ENCODE data around the gene LRRC25. TPM values are rescaled to one million over a fixed set of nuclear protein-coding genes. Genes with fewer than 3 reads are reported as not detected.

The LRRC25 gene
- total and polyA plus RNA-seq, 4 experiments from 2014 or later: 0.07 to 0.91 (median 0.73) TPM; not detected in 1

- peak; percentile 76 to 83 (median 81) for DNase-seq
- H3K9me3 ChIP-seq (ENCODE audit: control insufficient read depth in 1 of 2, low read length in 2 of 2): no peaks in the 10 kb centered on the region
- Mint-ChIP-seq H3K4me3 (peak within 1 kb of the TSS; percentile 92 to 96 (median 94)), H3K27ac (peak within 1 kb of the TSS; percentile 96 to 98 (median 97)), H3K4me1 (peaks cover 62 to 90% (median 76%) of the 10 kb centered on the region in 4 donors), H3K9me3 (peaks cover 0 to 5% (median 0%) of the 10 kb centered on the region in 8 donors), H3K27me3 (peaks cover 2 to 5% of the 10 kb centered on the region in 2 donors), H3K36me3 (peaks cover 0 to 12% of the 10 kb centered on the region in 2 donors)
- peaks cover 87% of the 10 kb centered on the region for H3K4me1 ChIP-seq (ENCODE audit: insufficient read depth, low read length)
- H3K27me3 ChIP-seq (ENCODE audit: insufficient read depth, low read length): no peaks in the 10 kb centered on the region
- peak within 1 kb of the TSS; percentile 70 for H3K27ac ChIP-seq (ENCODE audit: low read depth, low read length)
- intact Hi-C loops (cut with micrococcal nuclease): loop anchor here (1.0 to 10.0 kb wide), 5 partner anchors 10 to 414 kb away; partner anchors contain the start of genes ARRDC2 and MAST3
- peak within 1 kb of the TSS; percentile 29 to 64 for H3K4me3 ChIP-seq (ENCODE audit: low read length in 2 of 2)
- CTCF ChIA-PET (ENCODE audit: partially characterized antibody): interaction anchor here (0.8 to 5.0 kb wide), 8 partner anchors 10 to 211 kb away, joined by 3 to 29 read pairs (median 4); partner anchors contain the start of gene JUND
- H3K36me3 ChIP-seq (ENCODE audit: insufficient read depth, low read length): no peaks in the 10 kb centered on the region
- POLR2A ChIA-PET (ENCODE audit: partially characterized antibody): interaction anchor here (0.8 to 13.3 kb wide), 16 partner anchors 15 to 560 kb away, joined by 3 to 238 read pairs (median 4); partner anchors contain the start of genes ARRDC2, COPE, DDX49 and ISYNA1
Observed at GRCh38 chr19:18419195-18419698, 21.8 kb upstream of the LRRC25 start, which contains the start of gene SSBP4. TSS of gene SSBP4 (plus strand) at chr19:18419398. CDS start at chr19:18419649, 251 bp downstream.

- Mint-ChIP-seq H3K4me3 (peak overlapping the region; percentile 79 to 90 (median 86)), H3K27me3 (peaks cover 2 to 5% of the 10 kb centered on the region in 2 donors), H3K9me3 (peaks cover 0 to 5% (median 0%) of the 10 kb centered on the region in 8 donors), H3K36me3 (peaks cover 0 to 12% of the 10 kb centered on the region in 2 donors), H3K4me1 (peaks cover 60 to 88% (median 73%) of the 10 kb centered on the region in 4 donors), H3K27ac (peak overlapping the region; percentile 90 to 97 (median 96))
- POLR2A ChIA-PET (ENCODE audit: partially characterized antibody): interaction anchor here (0.7 to 13.3 kb wide), 21 partner anchors 8 to 559 kb away, joined by 3 to 238 read pairs (median 4); partner anchors contain the start of genes ARRDC2, COPE, DDX49 and ISYNA1
- Histone ChIP-seq H3K4me3 (ENCODE audit: low read length in 2 of 2) (peak overlapping the region; percentile 23 to 42), H3K9me3 (ENCODE audit: control insufficient read depth in 1 of 2, low read length in 2 of 2) (no peaks in the 10 kb centered on the region), H3K4me1 (ENCODE audit: insufficient read depth, low read length) (peaks cover 84% of the 10 kb centered on the region), H3K36me3 (ENCODE audit: insufficient read depth, low read length) (no peaks in the 10 kb centered on the region), H3K27ac (ENCODE audit: low read depth, low read length) (peak overlapping the region; percentile 56), H3K27me3 (ENCODE audit: insufficient read depth, low read length) (no peaks in the 10 kb centered on the region)
- intact Hi-C loops (cut with micrococcal nuclease): loop anchor here (1.0 to 10.0 kb wide), 5 partner anchors 11 to 414 kb away; partner anchors contain the start of genes ARRDC2 and MAST3
- CTCF ChIA-PET (ENCODE audit: partially characterized antibody): interaction anchor here (0.8 to 5.0 kb wide), 9 partner anchors 9 to 210 kb away, joined by 3 to 29 read pairs (median 4); partner anchors contain the start of gene JUND
- peak in 3 of 5 donors; percentile 40 to 71 (median 45) for DNase-seq
Observed at GRCh38 chr19:18418483-18419194, 21.2 kb upstream of the LRRC25 start.

- H3K4me3 ChIP-seq (ENCODE audit: low read length in 2 of 2): peak overlapping the region; percentile 23 to 42
- ChIA-PET CTCF (ENCODE audit: partially characterized antibody) (interaction anchor here (1.1 to 5.0 kb wide), 6 partner anchors 8 to 210 kb away, joined by 3 to 29 read pairs (median 4); partner anchors contain the start of gene JUND), POLR2A (ENCODE audit: partially characterized antibody) (interaction anchor here (0.7 to 13.3 kb wide), 13 partner anchors 9 to 327 kb away, joined by 3 to 238 read pairs (median 4); partner anchors contain the start of genes ISYNA1, JUND, REX1BD and UBA52)
- Mint-ChIP-seq H3K4me3 (peak overlapping the region; percentile 79 to 90 (median 86)), H3K4me1 (peaks cover 56 to 82% (median 68%) of the 10 kb centered on the region in 4 donors), H3K36me3 (peaks cover 0 to 10% of the 10 kb centered on the region in 2 donors), H3K27ac (peak overlapping the region; percentile 90 to 97 (median 96)), H3K27me3 (peaks cover 2 to 5% of the 10 kb centered on the region in 2 donors), H3K9me3 (peaks cover 0 to 5% (median 0%) of the 10 kb centered on the region in 8 donors)
- H3K9me3 ChIP-seq (ENCODE audit: control insufficient read depth in 1 of 2, low read length in 2 of 2): no peaks in the 10 kb centered on the region
- intact Hi-C loops (cut with micrococcal nuclease): loop anchor here (2.0 to 10.0 kb wide), 4 partner anchors 23 to 413 kb away; partner anchors contain the start of genes ARRDC2 and MAST3
- H3K36me3 ChIP-seq (ENCODE audit: insufficient read depth, low read length): no peaks in the 10 kb centered on the region
- no peaks in the 10 kb centered on the region for H3K27me3 ChIP-seq (ENCODE audit: insufficient read depth, low read length)
- DNase-seq: peak in 1 of 5 donors; percentile 43
- H3K27ac ChIP-seq (ENCODE audit: low read depth, low read length): peak overlapping the region; percentile 56
- H3K4me1 ChIP-seq (ENCODE audit: insufficient read depth, low read length): peaks cover 79% of the 10 kb centered on the region
Observed at GRCh38 chr19:18418029-18418482, 20.6 kb upstream of the LRRC25 start.

- DNase-seq: peak in 1 of 5 donors; percentile 55
- Histone ChIP-seq H3K4me3 (ENCODE audit: low read length in 2 of 2) (peak overlapping the region in 1 of 2 donors; percentile 42), H3K27ac (ENCODE audit: low read depth, low read length) (peak overlapping the region; percentile 56), H3K9me3 (ENCODE audit: control insufficient read depth in 1 of 2, low read length in 2 of 2) (no peaks in the 10 kb centered on the region), H3K27me3 (ENCODE audit: insufficient read depth, low read length) (no peaks in the 10 kb centered on the region), H3K36me3 (ENCODE audit: insufficient read depth, low read length) (no peaks in the 10 kb centered on the region), H3K4me1 (ENCODE audit: insufficient read depth, low read length) (peaks cover 72% of the 10 kb centered on the region)
- Mint-ChIP-seq H3K4me3 (peak overlapping the region; percentile 79 to 90 (median 86)), H3K9me3 (peaks cover 0 to 5% (median 0%) of the 10 kb centered on the region in 8 donors), H3K27me3 (peaks cover 2 to 5% of the 10 kb centered on the region in 2 donors), H3K4me1 (peaks cover 51 to 76% (median 62%) of the 10 kb centered on the region in 4 donors), H3K27ac (peak overlapping the region; percentile 90 to 97 (median 96)), H3K36me3 (peaks cover 0 to 8% of the 10 kb centered on the region in 2 donors)
- intact Hi-C loops (cut with micrococcal nuclease): loop anchor here (2.0 to 10.0 kb wide), 4 partner anchors 23 to 413 kb away; partner anchors contain the start of genes ARRDC2 and MAST3
- ChIA-PET POLR2A (ENCODE audit: partially characterized antibody) (interaction anchor here (1.0 to 13.3 kb wide), 11 partner anchors 8 to 327 kb away, joined by 3 to 238 read pairs (median 4); partner anchors contain the start of genes ISYNA1, JUND, KXD1 and REX1BD), CTCF (ENCODE audit: partially characterized antibody) (interaction anchor here (0.6 to 3.0 kb wide), 11 partner anchors 8 to 258 kb away, joined by 3 to 15 read pairs (median 3); no protein-coding TSS in a partner anchor)
Observed at GRCh38 chr19:18417250-18418028, 20.0 kb upstream of the LRRC25 start.

GRCh38 chr19:18416778-18417249 is 19.4 kb upstream of the LRRC25 start:
- POLR2A ChIA-PET (ENCODE audit: partially characterized antibody): interaction anchor here (1.0 to 13.3 kb wide), 8 partner anchors 8 to 193 kb away, joined by 3 to 238 read pairs (median 4); partner anchors contain the start of genes ISYNA1, JUND and KXD1
- H3K9me3 ChIP-seq (ENCODE audit: control insufficient read depth in 1 of 2, low read length in 2 of 2): no peaks in the 10 kb centered on the region
- intact Hi-C loops (cut with micrococcal nuclease): loop anchor here (5.0 to 10.0 kb wide), 3 partner anchors 90 to 412 kb away; partner anchors contain the start of genes ARRDC2 and MAST3
- peaks cover 0 to 5% (median 0%) of the 10 kb centered on the region in 8 donors for H3K9me3 Mint-ChIP-seq
- peaks cover 47 to 70% (median 56%) of the 10 kb centered on the region in 4 donors for H3K4me1 Mint-ChIP-seq
- H3K4me3 ChIP-seq (ENCODE audit: low read length in 2 of 2): peak overlapping the region in 1 of 2 donors; percentile 38
- CTCF ChIA-PET (ENCODE audit: partially characterized antibody): interaction anchor here (0.6 to 1.7 kb wide), 10 partner anchors 22 to 258 kb away, joined by 3 to 7 read pairs (median 3); no protein-coding TSS in a partner anchor
- peak overlapping the region; percentile 71 to 93 (median 90) for H3K27ac Mint-ChIP-seq
- H3K4me3 Mint-ChIP-seq: peak overlapping the region; percentile 59 to 83 (median 78)
- H3K36me3 Mint-ChIP-seq: peaks cover 0 to 8% of the 10 kb centered on the region in 2 donors
- H3K27me3 Mint-ChIP-seq: peaks cover 2 to 5% of the 10 kb centered on the region in 2 donors
- DNase-seq: peak; percentile 64 to 80 (median 65)
- H3K36me3 ChIP-seq (ENCODE audit: insufficient read depth, low read length): no peaks in the 10 kb centered on the region
- H3K27me3 ChIP-seq (ENCODE audit: insufficient read depth, low read length): no peaks in the 10 kb centered on the region
- H3K27ac ChIP-seq (ENCODE audit: low read depth, low read length): peak overlapping the region; percentile 56
- H3K4me1 ChIP-seq (ENCODE audit: insufficient read depth, low read length): peaks cover 66% of the 10 kb centered on the region
